GM18873 (cell line): ENCODE data around the gene OR2M7.
"Not testable (repeated sequence)": the region's sequence is repeated elsewhere in the genome, so short reads cannot be mapped to it uniquely, and the experiment has no call there.

ENCODE experiments used
- ATAC-seq: cut with Tn5 transposase; IDR thresholded peaks from one replicate; pipeline ENCODE4 v1.9.1; 2021; ENCODE audit warnings: mild to moderate bottlenecking, moderate library complexity, moderate number of reproducible peaks; ENCODE audit not compliant: unreplicated experiment, low FRiP score

Gene OR2M7, protein sequence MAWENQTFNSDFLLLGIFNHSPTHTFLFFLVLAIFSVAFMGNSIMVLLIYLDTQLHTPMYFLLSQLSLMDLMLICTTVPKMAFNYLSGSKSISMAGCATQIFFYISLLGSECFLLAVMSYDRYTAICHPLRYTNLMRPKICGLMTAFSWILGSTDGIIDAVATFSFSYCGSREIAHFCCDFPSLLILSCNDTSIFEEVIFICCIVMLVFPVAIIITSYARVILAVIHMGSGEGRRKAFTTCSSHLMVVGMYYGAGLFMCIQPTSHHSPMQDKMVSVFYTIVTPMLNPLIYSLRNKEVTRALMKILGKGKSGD

DNA sequence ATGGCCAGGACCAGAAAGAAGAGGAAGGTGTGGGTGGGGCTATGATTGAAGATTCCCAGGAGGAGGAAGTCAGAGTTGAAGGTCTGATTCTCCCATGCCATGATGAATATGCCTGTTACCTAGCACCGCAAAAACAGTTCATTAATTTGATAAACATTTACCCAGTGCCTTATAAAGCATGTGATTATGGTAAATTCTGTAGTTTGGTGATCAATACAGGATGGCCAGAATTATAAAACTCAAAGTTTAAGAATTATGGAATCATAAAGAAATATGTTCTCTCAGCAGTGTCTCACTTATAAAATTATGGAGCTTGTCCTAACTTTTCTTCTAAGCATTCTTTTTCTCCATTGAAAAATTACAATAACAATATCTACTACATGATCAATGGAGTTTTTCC, at the start of gene OR2M7:
Gene OR2M7, minus strand, starts transcription at position 101 of the 400 bp plus-strand sequence. Its CDS starts 0 bp downstream, at position 101.
- no peak for ATAC-seq

GRCh38 chr1:248373761-248374160, 49.4 kb upstream of the OR2M7 start:
- no peak for ATAC-seq

- no peak for ATAC-seq
Observed at GRCh38 chr1:248372394-248372793, 48.0 kb upstream of the OR2M7 start.

DNA sequence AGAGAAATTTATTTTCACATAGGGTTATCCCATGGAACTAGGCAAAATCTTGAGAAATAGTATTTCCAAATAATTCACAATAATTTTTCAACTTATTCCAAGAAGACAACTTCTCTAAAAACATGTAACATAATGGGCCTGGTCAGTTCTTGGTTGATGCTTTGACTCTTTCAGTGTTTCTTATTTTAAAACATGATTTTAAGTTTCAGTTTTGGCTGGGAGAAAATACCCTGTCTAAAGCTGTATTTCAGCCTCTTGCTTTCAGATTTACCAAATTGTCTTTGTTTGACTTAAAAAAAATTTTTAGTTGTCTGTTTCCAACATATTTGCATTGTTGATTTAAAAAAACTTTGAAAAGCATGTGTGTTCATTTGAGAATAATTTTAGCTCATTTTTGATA, 42.2 kb upstream of the OR2M7 start:
- ATAC-seq = no peak

- no peak for ATAC-seq
Observed at GRCh38 chr1:248361121-248361715, 36.9 kb upstream of the OR2M7 start, which contains the start of gene OR2T4. Gene OR2T4 (plus strand): TSS chr1:248361665. CDS start chr1:248361665, 0 bp downstream.

GRCh38 chr1:248359415-248359814, 35.0 kb upstream of the OR2M7 start:
- no peak for ATAC-seq

DNA sequence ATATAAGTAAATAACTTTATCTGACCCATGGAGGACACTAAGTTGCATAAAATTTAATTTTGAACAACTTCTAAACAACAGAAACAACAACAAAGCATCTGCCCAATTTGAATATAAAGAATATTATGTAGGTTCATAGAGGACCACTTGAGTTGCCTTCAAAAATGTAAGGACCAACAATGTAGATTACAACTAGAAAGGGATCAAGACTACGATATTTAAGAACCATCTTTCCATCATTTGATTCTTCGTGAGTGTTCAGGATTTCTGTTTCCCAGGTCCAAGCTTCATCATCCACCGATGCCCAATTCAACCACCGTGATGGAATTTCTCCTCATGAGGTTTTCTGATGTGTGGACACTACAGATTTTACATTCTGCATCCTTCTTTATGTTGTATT, 24.1 kb upstream of the OR2M7 start, which contains the start of gene OR14C36:
Gene OR14C36, plus strand, starts transcription at position 301 of the 400 bp plus-strand sequence. Its CDS starts 0 bp downstream, at position 301.
- ATAC-seq = no peak

DNA sequence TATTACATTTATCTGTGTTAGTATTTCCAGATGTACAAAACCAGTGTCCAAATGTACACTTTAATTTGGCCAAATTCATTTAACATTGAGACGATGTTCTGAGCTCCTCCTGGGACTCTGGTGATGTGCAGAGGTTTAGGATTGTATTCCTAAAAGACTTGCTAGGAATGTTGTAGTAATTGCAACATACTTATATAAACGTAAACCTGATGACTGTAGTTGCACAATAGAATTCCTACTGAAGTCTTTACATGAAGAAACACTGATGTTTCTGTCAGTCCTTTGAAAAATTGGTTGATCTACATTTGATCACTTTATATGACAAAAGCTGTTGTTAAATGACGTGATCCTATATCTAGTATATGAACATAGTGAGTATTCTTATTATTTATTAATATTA, 19.1 kb upstream of the OR2M7 start:
- no peak for ATAC-seq

DNA sequence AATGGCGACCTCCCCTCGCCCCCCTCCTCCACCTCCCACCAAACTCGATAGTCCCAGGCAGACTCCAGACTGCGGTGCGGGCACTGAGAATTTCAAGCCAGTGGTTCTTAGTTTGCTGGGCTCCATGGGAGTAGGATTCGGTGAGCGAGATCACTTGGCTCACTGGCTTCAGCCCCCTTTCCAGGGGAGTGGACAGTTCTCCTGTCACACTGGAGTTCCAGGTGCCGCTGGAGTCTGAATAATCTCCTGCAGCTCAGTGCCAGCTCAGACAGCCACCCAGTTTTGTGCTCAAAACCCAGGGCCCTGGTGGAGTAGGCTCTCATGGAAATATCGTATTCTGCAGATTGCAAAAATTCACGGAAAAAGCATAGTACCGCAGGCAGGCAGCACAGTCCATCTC, 7.6 kb downstream of the OR2M7 start:
- ATAC-seq = no peak

DNA sequence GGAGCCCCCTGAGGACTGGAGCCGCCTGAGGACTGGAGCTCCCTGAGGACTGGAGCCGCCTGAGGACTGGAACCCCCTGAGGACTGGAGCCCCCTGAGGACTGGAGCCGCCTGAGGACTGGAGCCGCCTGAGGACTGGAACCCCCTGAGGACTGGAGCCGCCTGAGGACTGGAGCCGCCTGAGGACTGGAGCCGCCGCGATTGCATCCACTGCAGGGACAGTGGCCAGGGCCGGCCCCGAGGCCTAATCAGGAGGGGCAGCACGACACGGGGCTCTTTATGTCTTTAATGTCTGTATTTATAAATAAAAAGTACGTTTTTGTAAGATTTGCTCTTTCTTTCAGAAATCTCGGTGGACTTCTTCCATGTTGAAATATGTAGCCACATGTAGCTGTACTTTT, 17.6 kb downstream of the OR2M7 start:
- ATAC-seq = not testable (repeated sequence)

DNA sequence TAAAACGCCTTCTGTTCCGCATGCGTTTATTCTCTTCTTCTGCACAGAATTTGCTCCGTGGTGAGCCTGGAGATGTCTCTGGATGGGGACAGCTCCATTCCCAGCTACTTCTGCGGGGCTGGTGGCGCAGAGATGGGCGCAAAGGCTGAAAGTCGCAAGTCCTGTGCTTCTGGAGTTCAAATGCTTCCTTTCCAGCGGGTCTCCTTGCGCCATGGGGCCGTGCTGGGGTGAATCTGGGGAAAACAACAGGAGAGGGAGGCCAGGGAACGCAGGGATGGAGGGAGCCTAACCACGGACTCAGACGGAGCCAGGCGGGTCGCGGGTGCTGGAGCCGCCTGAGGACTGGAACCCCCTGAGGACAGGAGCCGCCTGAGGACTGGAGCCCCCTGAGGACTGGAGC, 18.3 kb downstream of the OR2M7 start:
- no peak for ATAC-seq

DNA sequence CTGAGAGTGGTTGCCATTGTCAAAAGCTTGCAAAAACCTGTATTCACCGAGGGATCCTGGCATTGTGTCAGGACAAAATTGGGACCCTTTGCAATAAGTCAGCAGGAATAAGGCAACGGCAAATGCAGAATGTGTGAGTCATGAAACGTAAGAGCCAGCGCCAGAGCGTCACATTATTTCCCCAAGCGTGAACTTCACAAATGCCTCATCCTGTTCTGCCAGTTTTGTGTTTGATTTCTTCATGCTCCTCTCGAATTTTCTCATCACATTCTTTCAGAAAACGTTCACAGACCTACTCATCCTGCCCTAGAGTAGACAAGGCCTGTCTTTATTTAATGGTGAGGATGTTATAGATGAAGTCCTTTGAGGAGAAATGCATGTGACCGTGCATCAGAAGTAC, 18.7 kb downstream of the OR2M7 start:
- not testable (repeated sequence) for ATAC-seq

- no peak for ATAC-seq
Observed at GRCh38 chr1:248303324-248303723, 21.0 kb downstream of the OR2M7 start, which contains the start of gene OR2T12. Gene OR2T12 (minus strand): TSS chr1:248303424. CDS start chr1:248295578, 7,846 bp downstream.

DNA sequence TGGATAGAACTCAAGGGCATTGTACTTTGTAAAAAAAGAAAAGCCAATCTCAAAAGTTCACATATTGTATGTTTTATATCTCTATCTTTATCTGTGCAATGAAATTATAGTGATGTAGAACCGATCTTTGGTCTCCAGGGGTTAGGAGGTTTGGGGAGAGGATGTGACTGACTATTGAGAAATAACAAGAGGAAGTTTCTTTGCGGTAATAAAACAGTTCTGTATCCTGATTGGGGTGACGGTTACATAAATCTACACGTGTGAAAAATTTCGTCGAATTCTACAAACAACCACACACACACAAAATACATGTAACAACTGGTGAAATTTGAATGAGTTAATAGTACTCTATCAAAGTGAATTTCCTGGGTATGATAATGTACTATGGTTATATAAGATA, 36.0 kb downstream of the OR2M7 start:
- ATAC-seq = no peak

DNA sequence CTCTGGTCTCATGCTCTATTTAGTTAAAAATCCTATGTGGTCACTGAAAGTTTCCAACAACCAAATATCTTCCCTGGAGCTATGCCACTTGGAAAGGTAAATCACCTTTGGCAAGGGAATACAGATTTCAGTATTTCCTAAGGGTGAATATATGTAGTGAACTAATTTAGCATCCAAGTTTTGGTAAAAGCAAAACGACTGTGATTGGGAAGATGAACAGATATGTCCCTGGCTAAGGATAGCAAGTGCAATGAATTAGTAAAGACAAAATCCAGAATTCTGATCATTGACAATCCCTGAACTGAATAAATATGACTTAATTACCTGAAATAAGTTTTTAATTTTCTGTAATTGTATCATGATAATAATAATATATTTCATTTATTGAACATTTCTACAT, 46.5 kb downstream of the OR2M7 start, which contains the start of gene OR2T33:
Gene OR2T33, minus strand, starts transcription at position 101 of the 400 bp plus-strand sequence. CDS start 4,162 bp downstream, outside the sequence.
- no peak for ATAC-seq
